ENCODE measurements around the gene PRKN.

Gene PRKN

GRCh38 chr6:161676586-161676985, 1051.0 kb downstream of the PRKN start:
- no peak for DNase-seq

- no peak for DNase-seq
Observed at GRCh38 chr6:161674930-161675682, 1052.5 kb downstream of the PRKN start.

GRCh38 chr6:161673026-161673425, 1054.5 kb downstream of the PRKN start:
- no peak for DNase-seq

GRCh38 chr6:161671117-161671516, 1056.4 kb downstream of the PRKN start:
- no peak for DNase-seq

GRCh38 chr6:161668665-161669064, 1058.9 kb downstream of the PRKN start:
- DNase-seq, result no peak

- no peak for DNase-seq
Observed at GRCh38 chr6:161667957-161668356, 1059.6 kb downstream of the PRKN start.

GRCh38 chr6:161663682-161664081, 1063.9 kb downstream of the PRKN start:
- no peak for DNase-seq

GRCh38 chr6:161660666-161661571, 1066.6 kb downstream of the PRKN start:
- DNase-seq, result no peak

GRCh38 chr6:161658211-161658610, 1069.4 kb downstream of the PRKN start:
- no peak for DNase-seq

- no peak for DNase-seq
Observed at GRCh38 chr6:161654209-161654608, 1073.4 kb downstream of the PRKN start.

- no peak for DNase-seq
Observed at GRCh38 chr6:161651949-161652348, 1075.6 kb downstream of the PRKN start.

- DNase-seq, result no peak
Observed at GRCh38 chr6:161649841-161650240, 1077.7 kb downstream of the PRKN start.

GRCh38 chr6:161649068-161649467, 1078.5 kb downstream of the PRKN start:
- no peak for DNase-seq

GRCh38 chr6:161647234-161647633, 1080.3 kb downstream of the PRKN start:
- DNase-seq, result no peak

GRCh38 chr6:161644521-161644920, 1083.0 kb downstream of the PRKN start:
- DNase-seq, result no peak

- no peak for DNase-seq
Observed at GRCh38 chr6:161641175-161641574, 1086.4 kb downstream of the PRKN start.

- DNase-seq, result no peak
Observed at GRCh38 chr6:161639772-161640171, 1087.8 kb downstream of the PRKN start.

- no peak for DNase-seq
Observed at GRCh38 chr6:161637658-161638057, 1089.9 kb downstream of the PRKN start.

GRCh38 chr6:161636882-161637430, 1090.6 kb downstream of the PRKN start:
- no peak for DNase-seq

GRCh38 chr6:161635975-161636374, 1091.6 kb downstream of the PRKN start:
- DNase-seq, result no peak

GRCh38 chr6:161634916-161635315, 1092.7 kb downstream of the PRKN start:
- DNase-seq, result no peak

GRCh38 chr6:161631676-161632194, 1095.8 kb downstream of the PRKN start:
- DNase-seq, result no peak

GRCh38 chr6:161630674-161631073, 1096.9 kb downstream of the PRKN start:
- no peak for DNase-seq

Data from 8988T (cell line).